Medulla oblongata (tissue), 1 donor: ENCODE measurements around the gene A4GALT.

Experiments used
- DNase-seq: peaks from one replicate; pipeline ENCODE4 v3.0.0-alpha.2; 2015; ENCODE audit errors: extremely low spot score

The A4GALT gene

GRCh38 chr22:42701694-42702093, 19.0 kb downstream of the A4GALT start:
- DNase-seq = no peak

- DNase-seq = no peak
Observed at GRCh38 chr22:42700901-42701300, 19.8 kb downstream of the A4GALT start.

- DNase-seq = no peak
Observed at GRCh38 chr22:42700355-42700754, 20.3 kb downstream of the A4GALT start.

- no peak for DNase-seq
Observed at GRCh38 chr22:42699976-42700352, 20.7 kb downstream of the A4GALT start.

GRCh38 chr22:42699281-42699975, 21.2 kb downstream of the A4GALT start:
- DNase-seq = no peak

GRCh38 chr22:42697542-42698013, 23.1 kb downstream of the A4GALT start:
- no peak for DNase-seq

- no peak for DNase-seq
Observed at GRCh38 chr22:42696331-42696967, 24.2 kb downstream of the A4GALT start.

GRCh38 chr22:42695294-42695693, 25.4 kb downstream of the A4GALT start:
- DNase-seq = peak; percentile 48

GRCh38 chr22:42693763-42694683, 26.6 kb downstream of the A4GALT start:
- no peak for DNase-seq

GRCh38 chr22:42693055-42693762, 27.5 kb downstream of the A4GALT start:
- no peak for DNase-seq

GRCh38 chr22:42692239-42693054, 28.2 kb downstream of the A4GALT start:
- no peak for DNase-seq

- DNase-seq = no peak
Observed at GRCh38 chr22:42691440-42691839, 29.2 kb downstream of the A4GALT start.

GRCh38 chr22:42688241-42689211, 32.1 kb downstream of the A4GALT start:
- DNase-seq = peak; percentile 61

GRCh38 chr22:42686756-42687491, 33.7 kb downstream of the A4GALT start:
- DNase-seq = no peak

GRCh38 chr22:42685941-42686653, 34.6 kb downstream of the A4GALT start:
- no peak for DNase-seq

GRCh38 chr22:42684462-42685195, 36.0 kb downstream of the A4GALT start:
- DNase-seq = no peak

GRCh38 chr22:42683578-42684283, 36.9 kb downstream of the A4GALT start:
- DNase-seq = peak; percentile 61
